ENCODE measurements around the gene GFOD2. TPM values are rescaled to one million over a fixed set of nuclear protein-coding genes. Genes with fewer than 3 reads are reported as not detected.

Gene GFOD2
- total RNA-seq, 4 donors from 2014 or later, result 21.9 to 32.2 (median 24.3) TPM

- DNase-seq, result no peak
- TF ChIP-seq CTCF (IDR thresholded peaks at IDR 0.05), result no peak
- Histone ChIP-seq H3K4me3 (no peak overlapping the region), H3K27me3 (no peaks in the 10 kb centered on the region), H3K27ac (no peak overlapping the region), H3K9me3 (no peaks in the 10 kb centered on the region), H3K36me3 (peaks cover 0 to 76% (median 24%) of the 10 kb centered on the region in 4 donors), H3K4me1 (no peaks in the 10 kb centered on the region)
- 60 to 67% methylated on average over 3 to 7 of the region's 7 CpGs for WGBS, 2 donors (ENCODE audit: low coverage in 1 of 2)
- intact Hi-C loops (cut with DNase I; ENCODE audit: low total_unique reads), result no loop called here
- in situ Hi-C loops (cut with MboI; ENCODE audit: low pct_ligation_motif_present in 1 of 4, low pct_unique_long_range_greater_than_20kb in 1 of 4, low sequenced_read_pairs in 3 of 4), result loop anchor here in 1 of 4 donors (10.0 kb wide), 1 partner anchor 58 kb away; no protein-coding TSS in a partner anchor
Observed at GRCh38 chr16:67632415-67633172, 86.5 kb downstream of the GFOD2 start.

DNA sequence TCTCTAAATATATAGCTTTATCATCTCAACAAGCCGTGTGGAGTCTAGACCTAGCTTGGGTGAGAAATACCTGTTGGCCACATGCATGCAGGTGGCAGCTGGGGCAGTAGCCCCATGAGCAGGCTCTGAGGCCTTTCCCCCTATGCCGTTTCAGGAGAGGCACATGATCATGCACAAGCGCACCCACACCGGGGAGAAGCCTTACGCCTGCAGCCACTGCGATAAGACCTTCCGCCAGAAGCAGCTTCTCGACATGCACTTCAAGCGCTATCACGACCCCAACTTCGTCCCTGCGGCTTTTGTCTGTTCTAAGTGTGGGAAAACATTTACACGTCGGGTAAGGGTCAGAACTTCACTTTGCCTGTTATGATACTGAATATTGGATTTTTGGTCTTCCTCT is 90.9 kb downstream of the GFOD2 start:
- H3K27ac ChIP-seq, result no peak overlapping the region
- H3K36me3 ChIP-seq, result peaks cover 0 to 76% (median 24%) of the 10 kb centered on the region in 4 donors
- 91 to 100% methylated on average over 2 to 14 of the region's 14 CpGs for WGBS, 2 donors (ENCODE audit: low coverage in 1 of 2)
- in situ Hi-C loops (cut with MboI; ENCODE audit: low pct_ligation_motif_present in 1 of 4, low pct_unique_long_range_greater_than_20kb in 1 of 4, low sequenced_read_pairs in 3 of 4), result no loop called here
- H3K9me3 ChIP-seq, result no peaks in the 10 kb centered on the region
- intact Hi-C loops (cut with DNase I; ENCODE audit: low total_unique reads), result no loop called here
- no peak overlapping the region for H3K4me3 ChIP-seq
- DNase-seq, result no peak
- no peaks in the 10 kb centered on the region for H3K27me3 ChIP-seq
- no peak for TF ChIP-seq POLR2A (IDR thresholded peaks at IDR 0.05)
- no peak for TF ChIP-seq EP300 (IDR thresholded peaks at IDR 0.05; ENCODE audit: low read depth)
- TF ChIP-seq POLR2AphosphoS5 (IDR thresholded peaks at IDR 0.05), result no peak
- TF ChIP-seq CTCF (IDR thresholded peaks at IDR 0.05), result no peak
- H3K4me1 ChIP-seq, result no peaks in the 10 kb centered on the region

Other genes starting within 250 kb of the GFOD2 start
- 100 to 1,000 TPM; 218 to 457 (median 386) TPM for gene ATP6V0D1, start 238.2 kb downstream of the GFOD2 start, total RNA-seq
- gene AGRP, start 235.8 kb downstream of the GFOD2 start, total RNA-seq, result not detected
- gene RIPOR1, start 190.5 kb downstream of the GFOD2 start, total RNA-seq, result 100 to 1,000 TPM in 1 of 4 donors, 10 to 100 TPM in 3; 11.2 to 141 (median 24.1) TPM
- 10 to 100 TPM; 40.0 to 46.8 (median 41.9) TPM for gene CTCF, start 156.8 kb downstream of the GFOD2 start, total RNA-seq
- 1 to 10 TPM in 2 of 4 donors, under 1 TPM in 1, not detected in 1; 0.96 to 9.0 (median 7.6) TPM for gene CARMIL2, start 74.2 kb downstream of the GFOD2 start, total RNA-seq
- 10 to 100 TPM in 3 of 4 donors, 1 to 10 TPM in 1; 2.0 to 76.3 (median 15.7) TPM for gene ACD, start 59.1 kb downstream of the GFOD2 start, total RNA-seq
- gene PARD6A, start 58.4 kb downstream of the GFOD2 start, total RNA-seq, result 10 to 100 TPM in 2 of 4 donors, 1 to 10 TPM in 2; 6.3 to 36.7 (median 9.4) TPM
- 10 to 100 TPM; 12.5 to 20.9 (median 15.3) TPM for gene ENKD1, start 52.6 kb downstream of the GFOD2 start, total RNA-seq
- 1 to 10 TPM in 3 of 4 donors, under 1 TPM in 1; 0.60 to 7.1 (median 4.4) TPM for gene C16orf86, start 52.5 kb downstream of the GFOD2 start, total RNA-seq
- gene RANBP10, start 87.2 kb upstream of the GFOD2 start, total RNA-seq, result 10 to 100 TPM; 15.1 to 32.9 (median 19.1) TPM
- under 1 TPM in 1 of 4 donors, not detected in 3; 0.55 TPM for gene TSNAXIP1, start 87.6 kb upstream of the GFOD2 start, total RNA-seq
- gene THAP11, start 123.0 kb upstream of the GFOD2 start, total RNA-seq, result 10 to 100 TPM; 24.7 to 44.1 (median 32.7) TPM
- 100 to 1,000 TPM in 1 of 4 donors, 10 to 100 TPM in 3; 75.2 to 131 (median 89.0) TPM for gene NUTF2, start 127.6 kb upstream of the GFOD2 start, total RNA-seq
- gene CENPT, start 128.4 kb upstream of the GFOD2 start, total RNA-seq, result 100 to 1,000 TPM in 2 of 4 donors, 10 to 100 TPM in 2; 58.2 to 248 (median 100) TPM
- 100 to 1,000 TPM in 2 of 4 donors, 10 to 100 TPM in 2; 76.4 to 162 (median 105) TPM for gene EDC4, start 153.7 kb upstream of the GFOD2 start, total RNA-seq
- 1 to 10 TPM in 1 of 4 donors, not detected in 3; 2.5 TPM for gene NRN1L, start 165.6 kb upstream of the GFOD2 start, total RNA-seq
- 100 to 1,000 TPM in 1 of 4 donors, 10 to 100 TPM in 3; 24.1 to 132 (median 56.2) TPM for gene PSKH1, start 173.9 kb upstream of the GFOD2 start, total RNA-seq
- gene CTRL, start 212.5 kb upstream of the GFOD2 start, total RNA-seq, result 1 to 10 TPM in 3 of 4 donors, not detected in 1; 1.6 to 2.1 (median 1.6) TPM
- gene PSMB10, start 217.5 kb upstream of the GFOD2 start, total RNA-seq, result 100 to 1,000 TPM in 1 of 4 donors, 10 to 100 TPM in 3; 65.6 to 100 (median 68.6) TPM
- gene LCAT, start 224.8 kb upstream of the GFOD2 start, total RNA-seq, result 10 to 100 TPM in 1 of 4 donors, 1 to 10 TPM in 3; 2.2 to 30.7 (median 4.2) TPM
- gene SLC12A4, start 249.3 kb upstream of the GFOD2 start, total RNA-seq, result 10 to 100 TPM; 18.1 to 46.4 (median 25.4) TPM

All from transverse colon (tissue), 4 donors.